ENCODE measurements around the gene ELP6.

ELP6 gene

DNA sequence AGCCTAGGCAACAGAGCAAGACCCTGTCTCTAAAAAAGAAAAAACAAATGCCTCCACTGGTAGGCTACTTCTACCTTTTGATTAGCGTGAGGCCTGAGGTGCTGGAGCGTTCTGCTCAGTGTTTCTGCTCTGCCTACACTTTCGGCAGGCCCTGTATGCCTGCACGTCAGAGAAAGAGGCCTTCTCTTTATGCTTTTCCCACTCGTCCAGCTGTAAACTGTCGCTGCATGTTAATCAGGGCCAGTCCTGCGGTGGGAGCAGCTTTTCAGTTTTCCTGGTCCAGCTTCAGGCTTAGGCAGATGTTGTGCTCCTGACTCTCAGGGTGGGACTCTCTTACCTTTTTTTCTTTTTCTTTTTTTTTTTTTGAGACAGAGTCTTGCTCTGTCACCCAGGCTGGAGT, 39.9 kb upstream of the ELP6 start:
- Histone ChIP-seq H3K27ac (ENCODE audit: low read depth, low read length) (no peak overlapping the region), H3K4me3 (ENCODE audit: low read length) (no peak overlapping the region), H3K4me2 (ENCODE audit: low read length) (no peak overlapping the region), H3K9me3 (ENCODE audit: control insufficient read depth, insufficient read depth, low read length) (no peaks in the 10 kb centered on the region), H3F3A (ENCODE audit: control insufficient read depth, insufficient read depth) (no peaks in the 10 kb centered on the region), H3K9me2 (replicated peaks; ENCODE audit: control insufficient read depth, low read length) (no peaks in the 10 kb centered on the region), H3K27me3 (ENCODE audit: control insufficient read depth, low read length) (peaks cover 11% of the 10 kb centered on the region), H3K36me3 (ENCODE audit: control insufficient read depth, low read length) (no peaks in the 10 kb centered on the region), H3K4me1 (ENCODE audit: control insufficient read depth, low read length) (no peaks in the 10 kb centered on the region), H3K79me2 (ENCODE audit: control insufficient read depth, low read length) (no peaks in the 10 kb centered on the region), H4K20me1 (ENCODE audit: control insufficient read depth, insufficient read depth, low read depth, low read length) (no peaks in the 10 kb centered on the region)
- TF ChIP-seq, protein P1, sequence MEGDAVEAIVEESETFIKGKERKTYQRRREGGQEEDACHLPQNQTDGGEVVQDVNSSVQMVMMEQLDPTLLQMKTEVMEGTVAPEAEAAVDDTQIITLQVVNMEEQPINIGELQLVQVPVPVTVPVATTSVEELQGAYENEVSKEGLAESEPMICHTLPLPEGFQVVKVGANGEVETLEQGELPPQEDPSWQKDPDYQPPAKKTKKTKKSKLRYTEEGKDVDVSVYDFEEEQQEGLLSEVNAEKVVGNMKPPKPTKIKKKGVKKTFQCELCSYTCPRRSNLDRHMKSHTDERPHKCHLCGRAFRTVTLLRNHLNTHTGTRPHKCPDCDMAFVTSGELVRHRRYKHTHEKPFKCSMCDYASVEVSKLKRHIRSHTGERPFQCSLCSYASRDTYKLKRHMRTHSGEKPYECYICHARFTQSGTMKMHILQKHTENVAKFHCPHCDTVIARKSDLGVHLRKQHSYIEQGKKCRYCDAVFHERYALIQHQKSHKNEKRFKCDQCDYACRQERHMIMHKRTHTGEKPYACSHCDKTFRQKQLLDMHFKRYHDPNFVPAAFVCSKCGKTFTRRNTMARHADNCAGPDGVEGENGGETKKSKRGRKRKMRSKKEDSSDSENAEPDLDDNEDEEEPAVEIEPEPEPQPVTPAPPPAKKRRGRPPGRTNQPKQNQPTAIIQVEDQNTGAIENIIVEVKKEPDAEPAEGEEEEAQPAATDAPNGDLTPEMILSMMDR (IDR thresholded peaks at IDR 0.05; ENCODE audit: low read depth, low read length, poor library complexity, severe bottlenecking) = no peak
- TF ChIP-seq EZH2phosphoT487 (IDR thresholded peaks at IDR 0.05; ENCODE audit: borderline replicate concordance, low read length) = no peak

DNA sequence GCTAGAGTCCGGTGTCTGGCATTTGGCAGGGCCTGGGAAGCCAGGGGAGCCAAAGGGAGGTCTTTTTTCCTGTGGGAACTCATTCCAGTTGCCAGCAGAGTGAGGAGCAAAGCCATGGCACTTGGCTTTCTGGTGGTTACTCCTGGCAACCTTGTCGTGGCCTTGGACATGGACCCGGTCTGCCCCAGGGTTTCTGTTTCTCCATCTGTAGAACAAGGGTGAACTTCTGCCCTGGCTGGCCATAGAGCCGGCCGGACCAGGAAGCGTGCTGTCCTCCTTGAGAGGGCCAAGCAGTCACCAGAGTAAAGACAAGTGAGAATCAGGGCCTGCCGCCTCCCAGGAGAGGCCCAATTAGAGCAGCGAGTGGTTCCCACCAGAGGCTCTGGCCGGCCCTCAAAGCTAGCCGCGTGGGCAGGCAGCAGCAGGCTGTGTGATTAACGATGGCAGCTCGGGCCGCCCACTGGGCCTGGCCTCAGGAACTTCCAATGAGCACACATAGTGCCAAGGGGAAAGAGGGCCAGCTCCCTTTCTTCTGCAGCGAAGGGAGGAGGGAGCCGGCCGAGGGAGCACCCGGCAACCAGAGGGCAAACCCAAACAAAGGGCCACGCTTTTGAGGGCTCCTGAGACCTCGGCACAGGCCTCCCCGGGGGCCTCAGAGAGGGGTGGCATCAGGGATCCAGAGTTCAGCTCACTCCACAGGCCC, 29.1 kb upstream of the ELP6 start:
- Histone ChIP-seq H3K4me2 (ENCODE audit: low read length) (no peak overlapping the region), H3F3A (ENCODE audit: control insufficient read depth, insufficient read depth) (no peaks in the 10 kb centered on the region), H3K79me2 (ENCODE audit: control insufficient read depth, low read length) (no peaks in the 10 kb centered on the region), H3K4me3 (ENCODE audit: low read length) (no peak overlapping the region), H3K9me2 (replicated peaks; ENCODE audit: control insufficient read depth, low read length) (no peaks in the 10 kb centered on the region), H3K27ac (ENCODE audit: low read depth, low read length) (no peak overlapping the region), H4K20me1 (ENCODE audit: control insufficient read depth, insufficient read depth, low read depth, low read length) (no peaks in the 10 kb centered on the region), H3K36me3 (ENCODE audit: control insufficient read depth, low read length) (no peaks in the 10 kb centered on the region), H3K9me3 (ENCODE audit: control insufficient read depth, insufficient read depth, low read length) (no peaks in the 10 kb centered on the region), H3K4me1 (ENCODE audit: control insufficient read depth, low read length) (no peaks in the 10 kb centered on the region), H3K27me3 (ENCODE audit: control insufficient read depth, low read length) (peaks cover 13% of the 10 kb centered on the region)
- TF ChIP-seq, protein P1 (IDR thresholded peaks at IDR 0.05; ENCODE audit: low read depth, low read length, poor library complexity, severe bottlenecking) = no peak
- no peak for TF ChIP-seq EZH2phosphoT487 (IDR thresholded peaks at IDR 0.05; ENCODE audit: borderline replicate concordance, low read length)

DNA sequence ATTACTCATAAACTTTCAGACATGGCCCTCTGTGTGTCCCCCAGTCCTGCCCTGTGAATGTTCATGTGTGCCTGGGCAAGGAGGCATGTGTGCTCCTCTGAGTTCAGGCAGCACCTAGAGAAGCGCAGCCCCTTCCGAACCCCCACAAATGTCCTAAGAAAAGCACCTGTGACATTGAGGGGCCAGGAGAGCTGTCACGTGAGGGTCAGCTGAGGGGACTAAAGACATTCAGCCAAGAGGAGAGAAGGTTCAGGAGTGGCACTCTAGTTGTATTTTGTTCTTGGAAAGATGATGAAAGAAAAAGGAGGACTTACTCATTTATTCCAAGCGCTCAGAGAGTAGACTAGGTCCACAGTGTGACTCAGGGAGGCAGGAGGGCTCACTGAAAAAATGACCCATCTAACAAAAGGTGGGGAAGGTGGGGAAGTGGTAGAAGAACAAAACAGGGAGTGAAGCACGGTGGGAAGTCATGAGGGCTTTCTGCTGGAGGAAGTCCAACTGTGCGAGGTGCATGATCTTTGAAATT, 28.1 kb upstream of the ELP6 start:
- no peaks in the 10 kb centered on the region for H3K9me3 ChIP-seq (ENCODE audit: control insufficient read depth, insufficient read depth, low read length)
- H4K20me1 ChIP-seq (ENCODE audit: control insufficient read depth, insufficient read depth, low read depth, low read length) = no peaks in the 10 kb centered on the region
- H3K36me3 ChIP-seq (ENCODE audit: control insufficient read depth, low read length) = no peaks in the 10 kb centered on the region
- TF ChIP-seq, protein P1 (IDR thresholded peaks at IDR 0.05; ENCODE audit: low read depth, low read length, poor library complexity, severe bottlenecking) = no peak
- no peak for TF ChIP-seq EZH2phosphoT487 (IDR thresholded peaks at IDR 0.05; ENCODE audit: borderline replicate concordance, low read length)
- H3K79me2 ChIP-seq (ENCODE audit: control insufficient read depth, low read length) = no peaks in the 10 kb centered on the region
- no peak overlapping the region for H3K27ac ChIP-seq (ENCODE audit: low read depth, low read length)
- no peaks in the 10 kb centered on the region for H3K4me1 ChIP-seq (ENCODE audit: control insufficient read depth, low read length)
- peaks cover 13% of the 10 kb centered on the region for H3K27me3 ChIP-seq (ENCODE audit: control insufficient read depth, low read length)
- H3F3A ChIP-seq (ENCODE audit: control insufficient read depth, insufficient read depth) = no peaks in the 10 kb centered on the region
- no peak overlapping the region for H3K4me2 ChIP-seq (ENCODE audit: low read length)
- no peak overlapping the region for H3K4me3 ChIP-seq (ENCODE audit: low read length)
- H3K9me2 ChIP-seq (replicated peaks; ENCODE audit: control insufficient read depth, low read length) = no peaks in the 10 kb centered on the region
